Spleen (tissue), 11 donors: ENCODE results near the gene TAOK3. TPM values are rescaled to one million over a fixed set of nuclear protein-coding genes. Genes with fewer than 3 reads are reported as not detected.

ENCODE experiments used
- DNase-seq: peaks from one replicate; pipeline ENCODE4 v3.0.0-alpha.2; 2020
- H3K27ac ChIP-seq, 8 donors: fragments of 200-600 bp; sonication (generic) in 7 of 8; 1 replicate in 4 of 8; 2 replicates in 4 of 8; pipeline versions ENCODE4 v1.5.0 to v1.8.0; 2016 to 2021; ENCODE audit warnings: inconsistent platforms in 4 of 8, mild to moderate bottlenecking in 4 of 8, moderate library complexity in 1 of 8
- H3K27me3 ChIP-seq, 7 donors: fragments of 200-600 bp; sonication (generic) in 6 of 7; replicated peaks in 1 of 7; 1 replicate in 4 of 7; 2 replicates in 3 of 7; pipeline versions ENCODE4 v1.5.0 to v1.8.0; 2016 to 2021; ENCODE audit warnings: inconsistent platforms in 3 of 7, mild to moderate bottlenecking in 1 of 7
- H3K36me3 ChIP-seq, 6 donors: fragments of 200-600 bp; sonication (generic) in 5 of 6; 1 replicate in 4 of 6; 2 replicates in 2 of 6; pipeline versions ENCODE4 v1.5.0 to v1.8.0; 2016 to 2021; ENCODE audit warnings: inconsistent platforms in 2 of 6
- H3K4me1 ChIP-seq, 6 donors: fragments of 200-600 bp; sonication (generic) in 5 of 6; 1 replicate in 3 of 6; 2 replicates in 3 of 6; pipeline versions ENCODE4 v1.5.0 to v1.8.0; 2016 to 2021; ENCODE audit warnings: inconsistent platforms in 3 of 6
- H3K4me3 ChIP-seq, 8 donors: fragments of 200-600 bp; sonication (generic) in 7 of 8; 1 replicate in 4 of 8; 2 replicates in 4 of 8; pipeline versions ENCODE4 v1.5.0 to v1.8.0; 2016 to 2021; ENCODE audit warnings: inconsistent platforms in 4 of 8, mild to moderate bottlenecking in 4 of 8, moderate library complexity in 2 of 8
- H3K9me3 ChIP-seq, 8 donors: fragments of 200-600 bp; sonication (generic) in 7 of 8; 1 replicate in 4 of 8; 2 replicates in 4 of 8; pipeline versions ENCODE4 v1.5.0 to v1.8.0; 2016 to 2021; ENCODE audit warnings: inconsistent platforms in 4 of 8
- CTCF ChIP-seq, 11 experiments: fragments of 200-600 bp in 7 of 11; fragments of 450-650 bp in 4 of 11; sonication (generic) in 4 of 11; IDR thresholded peaks in 8 of 11; conservative IDR thresholded peaks in 3 of 11; 1 replicate in 7 of 11; 2 replicates in 4 of 11; pipeline versions ENCODE4 v1.4.0 to v1.8.0; 2016 to 2021; ENCODE audit warnings: antibody characterized with exemption in 11 of 11, inconsistent platforms in 4 of 11, mild to moderate bottlenecking in 1 of 11
- POLR2A ChIP-seq, 3 donors: fragments of 450-650 bp; IDR thresholded peaks; one replicate each; pipeline ENCODE4 v1.5.1; 2017; ENCODE audit warnings: antibody characterized with exemption in 3 of 3, mild to moderate bottlenecking in 1 of 3
- POLR2AphosphoS5 ChIP-seq, 3 donors: sonication (generic); formaldehyde crosslinking; IDR thresholded peaks; one replicate each; pipeline ENCODE4 v1.5.1; 2017; ENCODE audit warnings: antibody characterized with exemption in 3 of 3
- WGBS, 5 donors: extraction: QIAGEN DNeasy Blood & Tissue Kit in 3 of 5; methylation state at CpG; one replicate each; pipeline versions ENCODE4 v1.1.5 to v1.1.7; 2013 to 2018; 5-methylcytosine and 5-hydroxymethylcytosine counted together
- intact Hi-C: fragments of 100-400 bp; cut with DNase I; formaldehyde crosslinking; loops from one replicate; pipeline ENCODE4 v1.15.0; 2023; ENCODE audit warnings: low total_unique reads
- polyA plus RNA-seq, 3 donors: library from polyadenylated mRNA; stranded (reverse); fragments of 200-250 nt; gene quantifications; one replicate each; pipeline ENCODE4 v1.2.1, GENCODE V29; 2013
- total RNA-seq, 7 donors: library from RNA; depleted of rRNA in 3 of 7; stranded (reverse); fragments of >200 nt in 3 of 7; fragmentation: NEBNext Ultra II Directional in 4 of 7; extraction: Animal tissue kit (Norgen Biotek cat#: 25700) in 4 of 7; gene quantifications; one replicate each; pipeline versions ENCODE4 v1.1.0 to v1.2.1, GENCODE V29; 2016 to 2021
- donor health status: healthy with polysubstance abuse.
- donor health status: DM: no; HTN: no; CAD: no; lungs with moderate emphysema.
- donor health status: DM: no; HTN: no; CAD: no.
- donor health status: Bipolar disorder and iron deficiency.
- donor health status: healthy.
- donor health status: DM: no; HTN: no; CAD: no.
- donor health status: DM: yes; HTN: yes; CAD: no.

The TAOK3 gene
- total and polyA plus RNA-seq, 10 donors, result 12.7 to 80.8 (median 56.5) TPM

GRCh38 chr12:118353721-118354120 lies 19.0 kb downstream of the TAOK3 start:
- peaks cover 0 to 8% (median 6%) of the 10 kb centered on the region in 8 donors for H3K9me3 ChIP-seq
- H3K27ac ChIP-seq, result no peak overlapping the region
- no peaks in the 10 kb centered on the region for H3K27me3 ChIP-seq
- WGBS, 5 donors, result 86 to 97% (median 88%) methylated on average over 4 of the region's 4 CpGs
- TF ChIP-seq POLR2A (IDR thresholded peaks at IDR 0.05) (no peak), POLR2AphosphoS5 (IDR thresholded peaks at IDR 0.05) (no peak), CTCF (IDR thresholded peaks at IDR 0.05 in 8 of 11, conservative IDR thresholded peaks at IDR 0.05 in 3 of 11) (no peak)
- no peak overlapping the region for H3K4me3 ChIP-seq
- H3K4me1 ChIP-seq, result peaks cover 5 to 64% (median 40%) of the 10 kb centered on the region in 6 donors
- peaks cover 0 to 10% (median 3%) of the 10 kb centered on the region in 6 donors for H3K36me3 ChIP-seq
- DNase-seq, result no peak
- intact Hi-C loops, result no loop called here

- intact Hi-C loops, result no loop called here
- TF ChIP-seq CTCF (IDR thresholded peaks at IDR 0.05 in 8 of 11, conservative IDR thresholded peaks at IDR 0.05 in 3 of 11) (no peak), POLR2A (IDR thresholded peaks at IDR 0.05) (no peak), POLR2AphosphoS5 (IDR thresholded peaks at IDR 0.05) (no peak)
- DNase-seq, result no peak
- 90 to 95% (median 91%) methylated on average over 6 of the region's 6 CpGs for WGBS, 5 donors
- Histone ChIP-seq H3K27ac (no peak overlapping the region), H3K36me3 (peaks cover 0 to 10% (median 3%) of the 10 kb centered on the region in 6 donors), H3K9me3 (peaks cover 0 to 8% (median 6%) of the 10 kb centered on the region in 8 donors), H3K27me3 (no peaks in the 10 kb centered on the region), H3K4me1 (peaks cover 5 to 58% (median 32%) of the 10 kb centered on the region in 6 donors), H3K4me3 (no peak overlapping the region)
These were observed 21.7 kb downstream of the TAOK3 start for GRCh38 chr12:118350908-118351559.

GRCh38 chr12:118347916-118348315 lies 24.8 kb downstream of the TAOK3 start:
- 75 to 97% (median 88%) methylated on average over 2 of the region's 2 CpGs for WGBS, 5 donors
- H3K27ac ChIP-seq, result no peak overlapping the region
- peaks cover 0 to 4% (median 0%) of the 10 kb centered on the region in 6 donors for H3K36me3 ChIP-seq
- H3K27me3 ChIP-seq, result no peaks in the 10 kb centered on the region
- intact Hi-C loops, result no loop called here
- no peak for DNase-seq
- no peaks in the 10 kb centered on the region for H3K9me3 ChIP-seq
- peaks cover 5 to 66% (median 30%) of the 10 kb centered on the region in 6 donors for H3K4me1 ChIP-seq
- no peak overlapping the region for H3K4me3 ChIP-seq
- TF ChIP-seq CTCF (IDR thresholded peaks at IDR 0.05 in 8 of 11, conservative IDR thresholded peaks at IDR 0.05 in 3 of 11) (no peak), POLR2AphosphoS5 (IDR thresholded peaks at IDR 0.05) (no peak), POLR2A (IDR thresholded peaks at IDR 0.05) (no peak)

- intact Hi-C loops, result no loop called here
- Histone ChIP-seq H3K4me3 (no peak overlapping the region), H3K36me3 (peaks cover 0 to 4% (median 0%) of the 10 kb centered on the region in 6 donors), H3K9me3 (no peaks in the 10 kb centered on the region), H3K27me3 (no peaks in the 10 kb centered on the region), H3K4me1 (peaks cover 5 to 69% (median 38%) of the 10 kb centered on the region in 6 donors), H3K27ac (peak overlapping the region in 3 of 8 donors; percentile 10 to 41 (median 15))
- TF ChIP-seq CTCF (IDR thresholded peaks at IDR 0.05 in 8 of 11, conservative IDR thresholded peaks at IDR 0.05 in 3 of 11), result no peak
- TF ChIP-seq POLR2A (IDR thresholded peaks at IDR 0.05), result no peak
- TF ChIP-seq POLR2AphosphoS5 (IDR thresholded peaks at IDR 0.05), result no peak
- DNase-seq, result no peak
- WGBS, 5 donors, result 45 to 52% (median 48%) methylated on average over 7 of the region's 7 CpGs
These were observed 25.8 kb downstream of the TAOK3 start for GRCh38 chr12:118346895-118347294.
